Endothelial cell of umbilical vein (primary cell): Measurements from ENCODE around the gene RAB4B. TPM values are rescaled to one million over a fixed set of nuclear protein-coding genes. Genes with fewer than 3 reads are reported as not detected.

Experiments
- BruUV-seq: library from RNA; stranded (reverse); fragments of 400-500 nt; replicated peaks from 2 replicates; lab custom pipeline; 2021; lab: Mats Ljungman, UMichigan
- CTCF ChIA-PET: fragments of 300-600, 350-600 bp; sonication (Branson Sonifier 250); formaldehyde crosslinking; loops from one replicate; lab custom pipeline; 2021; ENCODE audit warnings: antibody characterized with exemption, inconsistent platforms; lab: Charles Lee
- POLR2A ChIA-PET: fragments of 300-600, 350-600 bp; sonication (Branson Sonifier 250); formaldehyde crosslinking; loops from one replicate; lab custom pipeline; 2021; ENCODE audit warnings: antibody characterized with exemption, inconsistent platforms; lab: Charles Lee
- DNase-seq: peaks from one replicate; pipeline ENCODE4 v3.0.0-alpha.2; 2011; ENCODE audit warnings: low read depth, low spot score
- FAIRE-seq: peaks from 2 replicates; lab custom pipeline; 2011; peaks lifted over from hg19 to GRCh38; lab: Jason Lieb, UNC
- H2AFZ ChIP-seq: 2 replicates; pipeline ENCODE4 v1.6.0; 2012; ENCODE audit warnings: low read depth, low read length, control low read depth, inconsistent platforms
- H3K27ac ChIP-seq: 2 replicates; pipeline ENCODE4 v1.5.1; 2011; ENCODE audit warnings: low read depth, mild to moderate bottlenecking, control low read depth, low read length, moderate library complexity; ENCODE audit not compliant: insufficient read depth
- H3K27me3 ChIP-seq, 2 experiments: 2 replicates each; pipeline versions ENCODE4 v1.6.0 to v1.6.1; 2011; ENCODE audit warnings: low read length in 2 of 2, mixed read lengths in 1 of 2; ENCODE audit not compliant: control insufficient read depth in 2 of 2, insufficient read depth in 2 of 2
- H3K36me3 ChIP-seq, 2 experiments: 2 replicates in 1 of 2; 3 replicates in 1 of 2; pipeline ENCODE4 v1.5.1; 2011; ENCODE audit warnings: low read length in 2 of 2, mild to moderate bottlenecking in 1 of 2, moderate library complexity in 1 of 2; ENCODE audit not compliant: control insufficient read depth in 2 of 2, insufficient read depth in 2 of 2; ENCODE audit errors: extremely low read depth in 1 of 2
- H3K4me1 ChIP-seq: 3 replicates; pipeline ENCODE4 v1.5.1; 2011; ENCODE audit warnings: mild to moderate bottlenecking, low read length; ENCODE audit not compliant: control insufficient read depth, insufficient read depth; ENCODE audit errors: extremely low read depth
- H3K4me2 ChIP-seq: 2 replicates; pipeline ENCODE4 v1.6.1; 2011; ENCODE audit warnings: low read length, control low read depth, mixed read lengths; ENCODE audit not compliant: insufficient read depth
- H3K4me3 ChIP-seq, 3 experiments: fragments of 200-600 bp in 1 of 3; sonication (generic), shearing (Covaris generic) in 1 of 3; replicated peaks in 1 of 3; 2 replicates each; pipeline ENCODE4 v1.5.1; 2011 to 2016; ENCODE audit warnings: control low read depth in 3 of 3, low read length in 3 of 3, mild to moderate bottlenecking in 2 of 3, inconsistent platforms in 1 of 3, low read depth in 1 of 3, moderate library complexity in 1 of 3; ENCODE audit not compliant: insufficient read depth in 1 of 3
- H3K79me2 ChIP-seq: 2 replicates; pipeline ENCODE4 v1.6.0; 2012; ENCODE audit warnings: low read length, inconsistent platforms; ENCODE audit not compliant: control insufficient read depth, insufficient read depth
- H3K9ac ChIP-seq: replicated peaks from 2 replicates; pipeline ENCODE3; 2011; ENCODE audit warnings: low read length, control low read depth; ENCODE audit not compliant: insufficient read depth; ENCODE audit errors: extremely low read depth
- H3K9me1 ChIP-seq: replicated peaks from 3 replicates; pipeline ENCODE4 v1.6.0; 2011; ENCODE audit warnings: mild to moderate bottlenecking, low read length; ENCODE audit not compliant: control insufficient read depth, insufficient read depth; ENCODE audit errors: extremely low read depth
- H3K9me3 ChIP-seq: replicated peaks from 2 replicates; pipeline ENCODE4 v1.5.1; 2012; ENCODE audit warnings: low read length, inconsistent platforms; ENCODE audit not compliant: control insufficient read depth, insufficient read depth
- H4K20me1 ChIP-seq: replicated peaks from 2 replicates; pipeline ENCODE3; 2011; ENCODE audit warnings: mild to moderate bottlenecking, low read length; ENCODE audit not compliant: control insufficient read depth, insufficient read depth; ENCODE audit errors: extremely low read depth
- CTCF ChIP-seq, 2 donors: IDR thresholded peaks; 1 replicate in 1 of 2; 2 replicates in 1 of 2; pipeline ENCODE4 v1.5.1; 2011; ENCODE audit warnings: low read length in 2 of 2, mild to moderate bottlenecking in 2 of 2, moderate library complexity in 2 of 2, control low read depth in 1 of 2, inconsistent platforms in 1 of 2, low read depth in 1 of 2; ENCODE audit not compliant: insufficient read depth in 1 of 2; ENCODE audit errors: extremely low read depth in 1 of 2
- MAX ChIP-seq: IDR thresholded peaks from 2 replicates; pipeline ENCODE4 v1.6.1; 2011; ENCODE audit not compliant: insufficient read depth, insufficient read length
- dilution Hi-C: fragments of 300-500 bp; cut with MboI; formaldehyde crosslinking; loops from one replicate; pipeline ENCODE4 v1.15.0; 2019; ENCODE audit warnings: low sequenced_read_pairs; ENCODE audit not compliant: extremely low pct_ligation_motif_present
- intact Hi-C: fragments of 100-400 bp; cut with micrococcal nuclease; formaldehyde crosslinking; loops from one replicate; pipeline ENCODE4 v1.10.0; 2022
- polyA plus RNA-seq, 4 experiments: library from polyadenylated mRNA; depleted of rRNA in 3 of 4; stranded (reverse) in 3 of 4; unstranded in 1 of 4; fragments of >200 nt; gene quantifications; 2 replicates each; pipeline versions ENCODE4 v1.2.1 to v1.2.3, GENCODE V29; 2011 to 2012; ENCODE audit warnings: missing spikeins in 1 of 4
- total RNA-seq: library from RNA; stranded (reverse); gene quantifications from 2 replicates; pipeline ENCODE4 v1.2.3, GENCODE V29; 2021

RAB4B gene
- total and polyA plus RNA-seq, 2 donors (not counting 3 experiments of a cell fraction or from before 2014, with no cell fraction given), result 33.6 to 61.0 TPM

DNA sequence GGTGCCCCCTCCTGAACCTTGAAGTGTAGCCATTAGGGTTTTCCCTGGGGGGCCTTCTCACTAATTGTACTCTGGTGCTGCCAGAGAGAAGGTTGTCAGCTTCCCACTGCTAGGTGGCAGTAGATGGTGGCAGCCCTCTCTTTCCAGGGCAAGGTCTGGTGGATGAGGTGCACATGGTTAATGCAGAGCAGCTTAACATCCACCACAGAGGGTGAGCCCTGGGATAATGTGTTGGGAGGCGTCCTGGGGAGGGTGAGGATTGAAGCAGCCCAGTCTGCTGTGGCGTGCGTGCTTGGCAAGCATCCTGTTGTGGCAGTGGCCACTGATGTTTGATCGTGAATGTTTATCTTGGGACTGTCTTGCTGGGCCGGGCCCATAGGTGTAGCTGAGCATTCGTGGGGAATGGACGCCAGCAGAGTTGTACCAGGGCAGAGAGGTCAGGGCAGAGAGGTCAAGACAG, 26.8 kb downstream of the RAB4B start:
- H3K36me3 ChIP-seq, result peaks cover 9 to 45% of the 10 kb centered on the region in 2 experiments

More for the DNA sequence above, 26.8 kb downstream of the RAB4B start:
- H4K20me1 ChIP-seq, result no peaks in the 10 kb centered on the region
- H3K9ac ChIP-seq, result no peak overlapping the region
- peaks cover 81% of the 10 kb centered on the region for H3K79me2 ChIP-seq
- H3K4me3 ChIP-seq, result no peak overlapping the region
- TF ChIP-seq CTCF (IDR thresholded peaks at IDR 0.05; ENCODE audit: extremely low read depth in 1 of 2, insufficient read depth in 1 of 2, low read depth in 1 of 2, low read length in 2 of 2) (peak in 1 of 2 donors; percentile 31), MAX (no peak)
- H3K4me1 ChIP-seq, result peaks cover 72% of the 10 kb centered on the region
- FAIRE-seq (no peak), DNase-seq (no peak)
- H3K9me1 ChIP-seq, result no peaks in the 10 kb centered on the region
- POLR2A ChIA-PET, result no interaction called here
- intact Hi-C loops, result loop anchor here (10.0 kb wide), 1 partner anchor 360 kb away; the partner anchor contains the start of gene SERTAD3
- no peak overlapping the region for H2AFZ ChIP-seq
- dilution Hi-C loops, result no loop called here
- no peak overlapping the region for H3K4me2 ChIP-seq
- no TSS peak for BruUV-seq
- H3K27me3 ChIP-seq, result no peaks in the 10 kb centered on the region
- no peaks in the 10 kb centered on the region for H3K9me3 ChIP-seq
- CTCF ChIA-PET, result interaction anchor here (1.8 to 3.9 kb wide), 3 partner anchors 15 to 141 kb away, joined by 5 to 70 read pairs (median 22); partner anchors contain the start of gene ACTMAP
- H3K27ac ChIP-seq, result no peak overlapping the region
